Mesendoderm (in vitro differentiated cells): ENCODE results near the gene GMEB2.

ENCODE experiments used
- DNase-seq: peaks from one replicate; pipeline ENCODE4 v3.0.0; 2013
- H2AK5ac ChIP-seq: 2 replicates; pipeline ENCODE4 v1.6.1; 2013; ENCODE audit warnings: low read length, inconsistent platforms
- H2BK120ac ChIP-seq: 2 replicates; pipeline ENCODE4 v1.6.1; 2013; ENCODE audit warnings: low read depth, mild to moderate bottlenecking, low read length, moderate library complexity, mixed read lengths
- H2BK15ac ChIP-seq: replicated peaks from 2 replicates; pipeline ENCODE4 v1.6.1; 2013; ENCODE audit warnings: low read depth, mild to moderate bottlenecking, moderate library complexity
- H2BK5ac ChIP-seq: 2 replicates; pipeline ENCODE4 v1.6.1; 2013; ENCODE audit warnings: low read length, inconsistent platforms
- H3K18ac ChIP-seq: 2 replicates; pipeline ENCODE4 v1.6.1; 2013; ENCODE audit warnings: mild to moderate bottlenecking, low read length, mixed read lengths
- H3K23ac ChIP-seq: one replicate; pipeline ENCODE4 v1.6.1; 2013; ENCODE audit warnings: low read length
- H3K27ac ChIP-seq: 2 replicates; pipeline ENCODE4 v1.5.1; 2013; ENCODE audit warnings: low read depth, mild to moderate bottlenecking, inconsistent platforms, low read length, moderate library complexity
- H3K27me3 ChIP-seq: 2 replicates; pipeline ENCODE4 v1.6.1; 2013; ENCODE audit warnings: low read length, control low read depth, mild to moderate bottlenecking, inconsistent platforms; ENCODE audit not compliant: insufficient read depth, poor library complexity
- H3K36me3 ChIP-seq: 2 replicates; pipeline ENCODE4 v1.6.1; 2013; ENCODE audit warnings: low read length, inconsistent platforms; ENCODE audit not compliant: control insufficient read depth, insufficient read depth
- H3K4ac ChIP-seq: one replicate; pipeline ENCODE4 v1.6.1; 2013; ENCODE audit warnings: low read depth, mild to moderate bottlenecking, low read length, moderate library complexity
- H3K4me1 ChIP-seq: 2 replicates; pipeline ENCODE4 v1.6.1; 2013; ENCODE audit warnings: low read depth, low read length, inconsistent platforms; ENCODE audit not compliant: control insufficient read depth
- H3K4me2 ChIP-seq: 2 replicates; pipeline ENCODE4 v1.6.1; 2013; ENCODE audit warnings: low read length
- H3K4me3 ChIP-seq: 2 replicates; pipeline ENCODE4 v1.5.1; 2013; ENCODE audit warnings: mild to moderate bottlenecking, low read length
- H3K56ac ChIP-seq: one replicate; pipeline ENCODE4 v1.6.1; 2013; ENCODE audit warnings: low read length
- H3K79me1 ChIP-seq: 2 replicates; pipeline ENCODE4 v1.6.1; 2013; ENCODE audit warnings: low read length, inconsistent platforms
- H3K79me2 ChIP-seq: 2 replicates; pipeline ENCODE4 v1.6.1; 2013; ENCODE audit warnings: mild to moderate bottlenecking, low read length; ENCODE audit not compliant: control insufficient read depth, insufficient read depth
- H3K9ac ChIP-seq: 2 replicates; pipeline ENCODE4 v1.6.1; 2013; ENCODE audit warnings: low read length, inconsistent platforms
- H4K5ac ChIP-seq: one replicate; pipeline ENCODE4 v1.6.1; 2013; ENCODE audit warnings: low read length
- H4K8ac ChIP-seq: one replicate; pipeline ENCODE4 v1.6.1; 2013; ENCODE audit warnings: low read depth, mild to moderate bottlenecking, control low read depth, low read length, moderate library complexity
- WGBS: extraction: QIAGEN DNeasy Blood & Tissue Kit; methylation state at CpG from one replicate; pipeline ENCODE4 v1.1.7; 2013; ENCODE audit warnings: low lambda C conversion rate, missing lambda C conversion rate; ENCODE audit not compliant: insufficient coverage; ENCODE audit errors: extremely low coverage; 5-methylcytosine and 5-hydroxymethylcytosine counted together

Gene GMEB2

GRCh38 chr20:63668351-63668750 is 41.5 kb upstream of the GMEB2 start:
- no peak overlapping the region for H3K23ac ChIP-seq
- no peak overlapping the region for H2BK5ac ChIP-seq
- H3K56ac ChIP-seq = no peak overlapping the region
- H3K4ac ChIP-seq = no peak overlapping the region
- no peaks in the 10 kb centered on the region for H3K79me1 ChIP-seq
- H3K36me3 ChIP-seq = peaks cover 2% of the 10 kb centered on the region
- no peak overlapping the region for H3K27ac ChIP-seq
- no peak overlapping the region for H3K18ac ChIP-seq
- H4K8ac ChIP-seq = no peak overlapping the region
- no peaks in the 10 kb centered on the region for H3K79me2 ChIP-seq
- no peak for DNase-seq
- H3K4me3 ChIP-seq = no peak overlapping the region
- no peak overlapping the region for H2AK5ac ChIP-seq
- no peak overlapping the region for H2BK15ac ChIP-seq
- no peak overlapping the region for H4K5ac ChIP-seq
- no peak overlapping the region for H3K4me2 ChIP-seq
- H3K27me3 ChIP-seq = no peaks in the 10 kb centered on the region
- H2BK120ac ChIP-seq = no peak overlapping the region
- H3K4me1 ChIP-seq = no peaks in the 10 kb centered on the region
- H3K9ac ChIP-seq = no peak overlapping the region
- WGBS = no CpG with 5 or more reads among the region's 11 CpGs

GRCh38 chr20:63667858-63668257 is 41.0 kb upstream of the GMEB2 start:
- H3K36me3 ChIP-seq = peaks cover 2% of the 10 kb centered on the region
- no peaks in the 10 kb centered on the region for H3K4me1 ChIP-seq
- H2BK120ac ChIP-seq = no peak overlapping the region
- no peaks in the 10 kb centered on the region for H3K79me1 ChIP-seq
- no peak overlapping the region for H3K23ac ChIP-seq
- no peak overlapping the region for H3K18ac ChIP-seq
- H2BK5ac ChIP-seq = no peak overlapping the region
- no peak overlapping the region for H4K5ac ChIP-seq
- H3K56ac ChIP-seq = no peak overlapping the region
- H4K8ac ChIP-seq = no peak overlapping the region
- no peak overlapping the region for H2BK15ac ChIP-seq
- no peak overlapping the region for H3K4me3 ChIP-seq
- no peak overlapping the region for H3K4me2 ChIP-seq
- no peak overlapping the region for H2AK5ac ChIP-seq
- H3K27ac ChIP-seq = no peak overlapping the region
- H3K4ac ChIP-seq = no peak overlapping the region
- WGBS = no CpG with 5 or more reads among the region's 16 CpGs
- no peaks in the 10 kb centered on the region for H3K79me2 ChIP-seq
- no peak overlapping the region for H3K9ac ChIP-seq
- H3K27me3 ChIP-seq = no peaks in the 10 kb centered on the region
- DNase-seq = no peak

- Histone ChIP-seq H3K27ac (no peak overlapping the region), H3K56ac (no peak overlapping the region), H3K9ac (no peak overlapping the region), H3K36me3 (peaks cover 2% of the 10 kb centered on the region), H4K8ac (no peak overlapping the region), H3K27me3 (no peaks in the 10 kb centered on the region), H4K5ac (no peak overlapping the region), H3K79me2 (no peaks in the 10 kb centered on the region), H3K79me1 (no peaks in the 10 kb centered on the region), H2BK120ac (no peak overlapping the region), H2BK15ac (no peak overlapping the region), H2AK5ac (no peak overlapping the region), H3K4me2 (no peak overlapping the region), H3K4me3 (no peak overlapping the region), H3K4me1 (no peaks in the 10 kb centered on the region), H2BK5ac (no peak overlapping the region), H3K23ac (no peak overlapping the region), H3K18ac (no peak overlapping the region), H3K4ac (no peak overlapping the region)
- no peak for DNase-seq
- no CpG with 5 or more reads among the region's 14 CpGs for WGBS
These were observed 38.8 kb upstream of the GMEB2 start for GRCh38 chr20:63665708-63666107.

GRCh38 chr20:63664861-63665594 is 38.1 kb upstream of the GMEB2 start:
- no peak overlapping the region for H4K8ac ChIP-seq
- no peak overlapping the region for H3K27ac ChIP-seq
- no peak overlapping the region for H3K18ac ChIP-seq
- H3K56ac ChIP-seq = no peak overlapping the region
- H2BK15ac ChIP-seq = no peak overlapping the region
- H3K4me3 ChIP-seq = no peak overlapping the region
- DNase-seq = peak; percentile 57
- no peaks in the 10 kb centered on the region for H3K79me2 ChIP-seq
- no CpG with 5 or more reads among the region's 18 CpGs for WGBS
- H3K23ac ChIP-seq = no peak overlapping the region
- H3K36me3 ChIP-seq = peaks cover 2% of the 10 kb centered on the region
- no peaks in the 10 kb centered on the region for H3K27me3 ChIP-seq
- no peak overlapping the region for H3K4me2 ChIP-seq
- H3K9ac ChIP-seq = no peak overlapping the region
- no peak overlapping the region for H3K4ac ChIP-seq
- H3K4me1 ChIP-seq = no peaks in the 10 kb centered on the region
- H4K5ac ChIP-seq = no peak overlapping the region
- H2BK5ac ChIP-seq = no peak overlapping the region
- no peak overlapping the region for H2BK120ac ChIP-seq
- H3K79me1 ChIP-seq = no peaks in the 10 kb centered on the region
- H2AK5ac ChIP-seq = no peak overlapping the region

GRCh38 chr20:63664143-63664851 is 37.4 kb upstream of the GMEB2 start:
- no peak overlapping the region for H3K9ac ChIP-seq
- H3K4me2 ChIP-seq = no peak overlapping the region
- no peaks in the 10 kb centered on the region for H3K4me1 ChIP-seq
- H4K5ac ChIP-seq = no peak overlapping the region
- H3K56ac ChIP-seq = no peak overlapping the region
- H2BK120ac ChIP-seq = no peak overlapping the region
- no peak overlapping the region for H3K4ac ChIP-seq
- no peaks in the 10 kb centered on the region for H3K79me2 ChIP-seq
- H2AK5ac ChIP-seq = no peak overlapping the region
- peaks cover 2% of the 10 kb centered on the region for H3K36me3 ChIP-seq
- H3K4me3 ChIP-seq = no peak overlapping the region
- no peak overlapping the region for H3K23ac ChIP-seq
- H4K8ac ChIP-seq = no peak overlapping the region
- no CpG with 5 or more reads among the region's 22 CpGs for WGBS
- no peak overlapping the region for H3K27ac ChIP-seq
- DNase-seq = no peak
- H3K27me3 ChIP-seq = no peaks in the 10 kb centered on the region
- H2BK15ac ChIP-seq = no peak overlapping the region
- H3K18ac ChIP-seq = no peak overlapping the region
- no peak overlapping the region for H2BK5ac ChIP-seq
- H3K79me1 ChIP-seq = peaks cover under 1% of the 10 kb centered on the region
